OCI-LY3 (cell line): ENCODE data around the gene PLXNB3.

Source experiments
- H2AFZ ChIP-seq: fragments of 200-600, 300-600 bp; shearing (Covaris generic); 2 replicates; pipeline ENCODE4 v1.6.0; 2014; ENCODE audit warnings: antibody characterized with exemption, low read depth, low read length
- H3K27ac ChIP-seq: fragments of 200-600, 300-600 bp; sonication (generic); 2 replicates; pipeline ENCODE4 v1.5.1; 2014; ENCODE audit warnings: mild to moderate bottlenecking, low read length, moderate library complexity, mixed read lengths
- H3K27me3 ChIP-seq: fragments of 200-600, 300-600 bp; sonication (generic); 2 replicates; pipeline ENCODE4 v1.6.1; 2014; ENCODE audit warnings: low read depth, low read length, mixed read lengths
- H3K36me3 ChIP-seq: fragments of 200-600, 300-600 bp; sonication (generic); replicated peaks from 2 replicates; pipeline ENCODE3; 2014; ENCODE audit warnings: low read depth, low read length, mixed read lengths
- H3K4me1 ChIP-seq: fragments of 300-600, 200-600 bp; sonication (generic); 2 replicates; pipeline ENCODE4 v1.6.1; 2014; ENCODE audit warnings: low read length, mixed read lengths
- H3K4me2 ChIP-seq: fragments of 200-600, 300-600 bp; sonication (generic); 2 replicates; pipeline ENCODE4 v1.6.1; 2014; ENCODE audit warnings: low read length, mixed read lengths
- H3K4me3 ChIP-seq: fragments of 300-600, 200-600 bp; sonication (generic); 2 replicates; pipeline ENCODE4 v1.5.1; 2014; ENCODE audit warnings: antibody characterized with exemption, mild to moderate bottlenecking, low read length, moderate library complexity
- H3K79me2 ChIP-seq: fragments of 300-600, 200-600 bp; shearing (Covaris generic); 2 replicates; pipeline ENCODE4 v1.6.1; 2014; ENCODE audit warnings: mild to moderate bottlenecking, low read length, mixed read lengths
- H3K9ac ChIP-seq: fragments of 300-600, 200-600 bp; shearing (Covaris generic); 2 replicates; pipeline ENCODE4 v1.6.0; 2014; ENCODE audit warnings: mild to moderate bottlenecking, low read length, moderate library complexity
- H3K9me3 ChIP-seq: fragments of 200-600, 300-600 bp; shearing (Covaris generic); 2 replicates; pipeline ENCODE4 v1.6.1; 2014; ENCODE audit warnings: low read length, mixed read lengths; ENCODE audit not compliant: insufficient read depth
- H4K20me1 ChIP-seq: fragments of 200-600, 300-600 bp; sonication (generic); 2 replicates; pipeline ENCODE4 v1.6.1; 2016; ENCODE audit warnings: low read length, mixed read lengths; ENCODE audit not compliant: insufficient read depth
- CTCF ChIP-seq: fragments of 200-600, 300-600 bp; sonication (generic); IDR thresholded peaks from 2 replicates; pipeline ENCODE4 v1.5.1; 2014; ENCODE audit warnings: antibody characterized with exemption, low read length, low read depth
- EZH2phosphoT487 ChIP-seq: fragments of 200-600 bp; shearing (Covaris generic); IDR thresholded peaks from 2 replicates; pipeline ENCODE4 v1.6.1; 2018; ENCODE audit warnings: antibody characterized with exemption, mixed run types, low read depth

PLXNB3 gene

GRCh38 chrX:153750127-153750774 lies 13.8 kb upstream of the PLXNB3 start:
- H3K36me3 ChIP-seq: no peaks in the 10 kb centered on the region
- no peak overlapping the region for H3K4me3 ChIP-seq
- no peak overlapping the region for H3K27ac ChIP-seq
- no peaks in the 10 kb centered on the region for H3K79me2 ChIP-seq
- no peaks in the 10 kb centered on the region for H3K4me1 ChIP-seq
- no peaks in the 10 kb centered on the region for H3K9me3 ChIP-seq
- TF ChIP-seq CTCF (no peak), EZH2phosphoT487 (no peak)
- no peak overlapping the region for H3K9ac ChIP-seq
- H4K20me1 ChIP-seq: no peaks in the 10 kb centered on the region
- H2AFZ ChIP-seq: no peak overlapping the region
- no peak overlapping the region for H3K4me2 ChIP-seq
- H3K27me3 ChIP-seq: peaks cover 8% of the 10 kb centered on the region

GRCh38 chrX:153755136-153755535 lies 8.9 kb upstream of the PLXNB3 start:
- Histone ChIP-seq H3K4me1 (no peaks in the 10 kb centered on the region), H3K9me3 (no peaks in the 10 kb centered on the region), H3K9ac (no peak overlapping the region), H3K4me3 (no peak overlapping the region), H3K4me2 (no peak overlapping the region), H3K36me3 (no peaks in the 10 kb centered on the region), H2AFZ (no peak overlapping the region), H4K20me1 (no peaks in the 10 kb centered on the region), H3K79me2 (no peaks in the 10 kb centered on the region), H3K27me3 (peaks cover 12% of the 10 kb centered on the region), H3K27ac (no peak overlapping the region)
- TF ChIP-seq CTCF (no peak), EZH2phosphoT487 (no peak)

DNA sequence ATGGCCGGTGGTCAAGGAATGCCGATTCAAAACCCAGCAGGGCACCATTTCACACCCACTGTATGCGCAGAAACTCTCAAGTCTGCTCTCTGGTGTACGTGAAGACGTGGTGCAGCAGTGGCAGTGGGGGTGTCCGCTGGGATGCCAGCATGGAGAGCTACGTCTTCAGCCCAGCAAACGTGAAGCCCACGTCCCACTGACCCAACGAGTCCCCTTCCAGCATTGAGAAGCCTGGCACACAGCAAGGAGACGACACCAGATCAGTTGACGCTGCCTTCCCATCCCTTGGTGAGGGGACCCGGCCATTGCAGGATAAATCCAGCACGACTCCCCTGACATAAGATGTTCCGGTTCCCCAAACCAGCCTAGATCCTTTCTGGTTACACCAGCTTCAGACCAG lies 2.2 kb upstream of the PLXNB3 start:
- Histone ChIP-seq H3K9me3 (no peaks in the 10 kb centered on the region), H2AFZ (no peak overlapping the region), H3K4me2 (no peak overlapping the region), H3K9ac (no peak overlapping the region), H3K79me2 (no peaks in the 10 kb centered on the region), H4K20me1 (no peaks in the 10 kb centered on the region), H3K4me3 (no peak overlapping the region), H3K27me3 (no peaks in the 10 kb centered on the region), H3K36me3 (no peaks in the 10 kb centered on the region), H3K27ac (no peak overlapping the region), H3K4me1 (peaks cover 13% of the 10 kb centered on the region; the same call in 1 of the 2 replicates)
- no peak for TF ChIP-seq EZH2phosphoT487
- no peak for TF ChIP-seq CTCF

DNA sequence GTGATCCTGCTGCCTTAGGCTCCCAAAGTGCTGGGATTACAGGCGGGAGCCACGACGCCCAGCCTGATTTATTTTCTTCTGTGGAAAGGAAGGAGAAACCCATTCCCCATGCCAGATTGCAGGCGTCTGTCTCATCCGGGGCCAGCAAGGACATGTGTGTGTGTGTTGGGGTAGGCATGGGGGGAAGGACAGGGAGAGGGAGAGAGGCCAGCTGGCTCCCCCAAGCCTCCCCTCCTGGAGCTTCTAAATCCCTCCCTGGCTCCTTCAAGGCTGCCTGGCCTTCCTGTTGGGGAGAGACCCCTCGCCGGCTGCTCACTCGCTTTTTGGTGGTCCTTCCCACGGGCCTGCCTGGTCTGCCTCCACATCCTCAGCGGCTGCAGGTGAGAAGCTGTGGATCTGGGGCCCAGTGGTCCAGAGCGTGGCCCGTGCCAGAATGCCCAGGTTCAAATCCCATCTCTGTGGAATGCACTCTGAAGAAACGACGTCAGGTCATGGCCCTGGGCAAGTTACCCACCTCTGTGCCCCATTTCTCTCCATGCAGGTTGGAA lies 1.3 kb upstream of the PLXNB3 start:
- Histone ChIP-seq H3K4me2 (no peak overlapping the region), H3K9ac (no peak overlapping the region)

More for the DNA sequence above, 1.3 kb upstream of the PLXNB3 start:
- Histone ChIP-seq H2AFZ (no peak overlapping the region), H3K79me2 (no peaks in the 10 kb centered on the region), H4K20me1 (no peaks in the 10 kb centered on the region), H3K9me3 (no peaks in the 10 kb centered on the region), H3K27me3 (no peaks in the 10 kb centered on the region), H3K4me1 (peaks cover 13% of the 10 kb centered on the region; the same call in 1 of the 2 replicates), H3K4me3 (no peak overlapping the region), H3K36me3 (no peaks in the 10 kb centered on the region), H3K27ac (no peak overlapping the region)
- TF ChIP-seq EZH2phosphoT487: no peak
- no peak for TF ChIP-seq CTCF
